Activated naive CD4-positive, alpha-beta T cell treated with anti-CD3 and anti-CD28 coated beads, Interleukin-2, amount 50 U/mL, for 16 hours (primary cell): ENCODE measurements around the gene SLC13A5.
"Not testable (repeated sequence)": the region's sequence is repeated elsewhere in the genome, so short reads cannot be mapped to it uniquely, and the experiment has no call there.

Source experiments
- DNase-seq: peaks from one replicate; pipeline ENCODE4 v3.0.0-alpha.2; 2020

The SLC13A5 gene

GRCh38 chr17:6683081-6683684 is 30.0 kb downstream of the SLC13A5 start:
- no peak for DNase-seq

- no peak for DNase-seq
Measured at GRCh38 chr17:6682339-6682738, 30.8 kb downstream of the SLC13A5 start.

GRCh38 chr17:6681671-6682070 is 31.5 kb downstream of the SLC13A5 start:
- no peak for DNase-seq

- DNase-seq, result no peak
Measured at GRCh38 chr17:6681176-6681575, 32.0 kb downstream of the SLC13A5 start.

GRCh38 chr17:6679241-6679640 is 33.9 kb downstream of the SLC13A5 start:
- no peak for DNase-seq

- DNase-seq, result no peak
Measured at GRCh38 chr17:6677946-6678345, 35.2 kb downstream of the SLC13A5 start.

- no peak for DNase-seq
Measured at GRCh38 chr17:6677158-6677831, 35.9 kb downstream of the SLC13A5 start.

- no peak for DNase-seq
Measured at GRCh38 chr17:6676802-6677157, 36.4 kb downstream of the SLC13A5 start.

GRCh38 chr17:6675201-6675825 is 37.9 kb downstream of the SLC13A5 start:
- DNase-seq, result no peak

- DNase-seq, result no peak
Measured at GRCh38 chr17:6674586-6674985, 38.6 kb downstream of the SLC13A5 start.

- no peak for DNase-seq
Measured at GRCh38 chr17:6671431-6671830, 41.7 kb downstream of the SLC13A5 start.

GRCh38 chr17:6670999-6671398 is 42.2 kb downstream of the SLC13A5 start:
- DNase-seq, result no peak

- no peak for DNase-seq
Measured at GRCh38 chr17:6670571-6670970, 42.6 kb downstream of the SLC13A5 start.

GRCh38 chr17:6669479-6670212 is 43.5 kb downstream of the SLC13A5 start:
- no peak for DNase-seq

GRCh38 chr17:6668727-6669425 is 44.3 kb downstream of the SLC13A5 start:
- DNase-seq, result no peak

GRCh38 chr17:6668219-6668618 is 45.0 kb downstream of the SLC13A5 start:
- no peak for DNase-seq

- DNase-seq, result no peak
Measured at GRCh38 chr17:6667516-6667915, 45.7 kb downstream of the SLC13A5 start.

GRCh38 chr17:6666557-6666956 is 46.6 kb downstream of the SLC13A5 start:
- DNase-seq, result no peak

- DNase-seq, result peak; percentile 29
Measured at GRCh38 chr17:6666077-6666521, 47.1 kb downstream of the SLC13A5 start.

- DNase-seq, result not testable (repeated sequence)
Measured at GRCh38 chr17:6663200-6663599, 50.0 kb downstream of the SLC13A5 start.

GRCh38 chr17:6661464-6661848 is 51.7 kb downstream of the SLC13A5 start:
- no peak for DNase-seq

- no peak for DNase-seq
Measured at GRCh38 chr17:6660805-6661463, 52.2 kb downstream of the SLC13A5 start.

GRCh38 chr17:6660101-6660500 is 53.1 kb downstream of the SLC13A5 start:
- no peak for DNase-seq
